ENCODE data around the gene CTNNAL1.

- TF ChIP-seq, protein P1, sequence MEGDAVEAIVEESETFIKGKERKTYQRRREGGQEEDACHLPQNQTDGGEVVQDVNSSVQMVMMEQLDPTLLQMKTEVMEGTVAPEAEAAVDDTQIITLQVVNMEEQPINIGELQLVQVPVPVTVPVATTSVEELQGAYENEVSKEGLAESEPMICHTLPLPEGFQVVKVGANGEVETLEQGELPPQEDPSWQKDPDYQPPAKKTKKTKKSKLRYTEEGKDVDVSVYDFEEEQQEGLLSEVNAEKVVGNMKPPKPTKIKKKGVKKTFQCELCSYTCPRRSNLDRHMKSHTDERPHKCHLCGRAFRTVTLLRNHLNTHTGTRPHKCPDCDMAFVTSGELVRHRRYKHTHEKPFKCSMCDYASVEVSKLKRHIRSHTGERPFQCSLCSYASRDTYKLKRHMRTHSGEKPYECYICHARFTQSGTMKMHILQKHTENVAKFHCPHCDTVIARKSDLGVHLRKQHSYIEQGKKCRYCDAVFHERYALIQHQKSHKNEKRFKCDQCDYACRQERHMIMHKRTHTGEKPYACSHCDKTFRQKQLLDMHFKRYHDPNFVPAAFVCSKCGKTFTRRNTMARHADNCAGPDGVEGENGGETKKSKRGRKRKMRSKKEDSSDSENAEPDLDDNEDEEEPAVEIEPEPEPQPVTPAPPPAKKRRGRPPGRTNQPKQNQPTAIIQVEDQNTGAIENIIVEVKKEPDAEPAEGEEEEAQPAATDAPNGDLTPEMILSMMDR (IDR thresholded peaks at IDR 0.05) = no peak
- no peak for TF ChIP-seq POLR2A (IDR thresholded peaks at IDR 0.05; ENCODE audit: low read depth)
Measured at GRCh38 chr9:108910402-108910801, 102.9 kb downstream of the CTNNAL1 start.

Data from esophagus muscularis mucosa (tissue), 3 donors.